Inferior parietal cortex (tissue), 1 donor: Measurements from ENCODE around the gene DENND11.

Experiments used
- DNase-seq: peaks from one replicate; pipeline ENCODE4 v3.0.0-alpha.2; 2016; ENCODE audit errors: extremely low spot score

Gene DENND11

GRCh38 chr7:141702047-141702567 is at the start of gene DENND11:
Gene DENND11 (minus strand): TSS chr7:141702166. CDS start chr7:141702153, 13 bp downstream.
- DNase-seq = no peak

GRCh38 chr7:141748396-141748795 is 46.4 kb upstream of the DENND11 start:
- DNase-seq = no peak

GRCh38 chr7:141744131-141744530 is 42.2 kb upstream of the DENND11 start:
- DNase-seq = no peak

- no peak for DNase-seq
These were observed 40.3 kb upstream of the DENND11 start for GRCh38 chr7:141742229-141742628.

GRCh38 chr7:141739250-141739649 is 37.3 kb upstream of the DENND11 start:
- no peak for DNase-seq

GRCh38 chr7:141738592-141739013 is 36.6 kb upstream of the DENND11 start:
- DNase-seq = no peak

- DNase-seq = peak; percentile 99
These were observed 36.0 kb upstream of the DENND11 start, which contains the start of gene SSBP1 for GRCh38 chr7:141737836-141738591. Gene SSBP1 (plus strand): TSS chr7:141738358. CDS start chr7:141739167, 809 bp downstream.

GRCh38 chr7:141737118-141737835 is 35.3 kb upstream of the DENND11 start:
- DNase-seq = no peak

- DNase-seq = no peak
These were observed 29.6 kb upstream of the DENND11 start for GRCh38 chr7:141731476-141732149.

- no peak for DNase-seq
These were observed 27.1 kb upstream of the DENND11 start for GRCh38 chr7:141729020-141729419.

GRCh38 chr7:141722529-141722928 is 20.6 kb upstream of the DENND11 start:
- DNase-seq = no peak

GRCh38 chr7:141717450-141717849 is 15.5 kb upstream of the DENND11 start:
- no peak for DNase-seq

- no peak for DNase-seq
These were observed 14.1 kb upstream of the DENND11 start for GRCh38 chr7:141715794-141716689.

GRCh38 chr7:141715018-141715417 is 13.1 kb upstream of the DENND11 start:
- no peak for DNase-seq

GRCh38 chr7:141714571-141714970 is 12.6 kb upstream of the DENND11 start:
- DNase-seq = no peak

- no peak for DNase-seq
These were observed 11.9 kb upstream of the DENND11 start for GRCh38 chr7:141713890-141714289.

GRCh38 chr7:141712603-141713255 is 10.8 kb upstream of the DENND11 start:
- no peak for DNase-seq

- no peak for DNase-seq
These were observed 8.3 kb upstream of the DENND11 start for GRCh38 chr7:141710301-141710700.

GRCh38 chr7:141709749-141710148 is 7.8 kb upstream of the DENND11 start:
- no peak for DNase-seq

- DNase-seq = no peak
These were observed 7.4 kb upstream of the DENND11 start for GRCh38 chr7:141709318-141709717.

GRCh38 chr7:141708351-141708750 is 6.4 kb upstream of the DENND11 start, which contains the start of gene WEE2:
Gene WEE2 (plus strand): TSS chr7:141708353. CDS start chr7:141708759, 406 bp downstream.
- no peak for DNase-seq
